Endodermal cell (in vitro differentiated cells): ENCODE results near the gene LSM14B. TPM values are rescaled to one million over a fixed set of nuclear protein-coding genes. Genes with fewer than 3 reads are reported as not detected.

Source experiments
- DNase-seq: peaks from one replicate; pipeline ENCODE4 v3.0.0-alpha.2; 2017
- H3K27ac ChIP-seq: 2 replicates; pipeline ENCODE4 v1.5.1; 2013; ENCODE audit warnings: mild to moderate bottlenecking, low read depth, low read length, moderate library complexity
- H3K27me3 ChIP-seq: 2 replicates; pipeline ENCODE4 v1.6.1; 2013; ENCODE audit warnings: mild to moderate bottlenecking, low read length, moderate library complexity; ENCODE audit not compliant: insufficient read depth, control insufficient read depth, poor library complexity, severe bottlenecking
- H3K36me3 ChIP-seq: 2 replicates; pipeline ENCODE4 v1.7.0; 2013; ENCODE audit warnings: mild to moderate bottlenecking, low read length, moderate library complexity; ENCODE audit not compliant: control insufficient read depth, insufficient read depth
- H3K4me1 ChIP-seq: one replicate; pipeline ENCODE4 v1.7.0; 2013; ENCODE audit warnings: low read length; ENCODE audit not compliant: control insufficient read depth, insufficient read depth
- H3K4me3 ChIP-seq: 2 replicates; pipeline ENCODE4 v1.5.1; 2013; ENCODE audit warnings: mild to moderate bottlenecking, low read length, moderate library complexity
- H3K9ac ChIP-seq: 2 replicates; pipeline ENCODE4 v1.6.1; 2013; ENCODE audit warnings: mild to moderate bottlenecking, low read length, moderate library complexity; ENCODE audit not compliant: poor library complexity, severe bottlenecking; ENCODE audit errors: extremely low read depth
- H3K9me3 ChIP-seq: 2 replicates; pipeline ENCODE4 v1.6.1; 2013; ENCODE audit warnings: mild to moderate bottlenecking, low read length, moderate library complexity; ENCODE audit not compliant: control insufficient read depth
- H3K27ac Mint-ChIP-seq: 2 replicates; pipeline ENCODE4 v1.8.0; 2020; ENCODE audit warnings: mixed read lengths
- H3K27me3 Mint-ChIP-seq: 2 replicates; pipeline ENCODE4 v1.8.0; 2021; ENCODE audit warnings: mild to moderate bottlenecking, mixed read lengths; ENCODE audit not compliant: insufficient read depth
- H3K36me3 Mint-ChIP-seq: 2 replicates; pipeline ENCODE4 v1.8.0; 2020; ENCODE audit warnings: low read depth, mixed read lengths
- H3K4me1 Mint-ChIP-seq: 2 replicates; pipeline ENCODE4 v1.8.0; 2020; ENCODE audit warnings: mixed read lengths
- H3K4me3 Mint-ChIP-seq: 2 replicates; pipeline ENCODE4 v1.8.0; 2020; ENCODE audit warnings: mild to moderate bottlenecking, moderate library complexity, mixed read lengths
- H3K9me3 Mint-ChIP-seq: 2 replicates; pipeline ENCODE4 v1.8.0; 2020; ENCODE audit warnings: mild to moderate bottlenecking, mixed read lengths
- CTCF ChIP-seq: fragments of 200-600 bp; sonication (generic); conservative IDR thresholded peaks from 2 replicates; pipeline ENCODE4 v1.5.0; 2021; ENCODE audit warnings: antibody characterized with exemption, mild to moderate bottlenecking
- WGBS, 2 experiments: methylation state at CpG; one replicate each; pipeline versions ENCODE4 v1.1.5 to v1.1.7; 2013; ENCODE audit warnings: missing lambda C conversion rate in 2 of 2, mixed read lengths in 1 of 2; ENCODE audit not compliant: insufficient coverage in 1 of 2, insufficient read length in 1 of 2; 5-methylcytosine and 5-hydroxymethylcytosine counted together
- total RNA-seq, 2 donors: library from RNA; stranded (reverse); fragmentation: NEBNext Ultra II Directional in 1 of 2; extraction: Animal tissue kit (Norgen Biotek cat#: 25700) in 1 of 2; gene quantifications; 2 replicates in 1 of 2; 3 replicates in 1 of 2; pipeline ENCODE4 v1.2.1, GENCODE V29; 2021

Gene LSM14B
- total RNA-seq, 2 donors from 2014 or later = 89.1 to 91.1 TPM

GRCh38 chr20:62168061-62168460 lies 45.8 kb downstream of the LSM14B start:
- no peak for DNase-seq
- peaks cover 48% of the 10 kb centered on the region for H3K36me3 Mint-ChIP-seq
- Histone ChIP-seq H3K36me3 (peaks cover 23% of the 10 kb centered on the region), H3K27me3 (no peaks in the 10 kb centered on the region), H3K9me3 (no peaks in the 10 kb centered on the region), H3K4me1 (no peaks in the 10 kb centered on the region), H3K9ac (no peak overlapping the region), H3K4me3 (no peak overlapping the region), H3K27ac (no peak overlapping the region)
- WGBS, 2 experiments = 92 to 94% methylated on average over 3 to 4 of the region's 4 CpGs
- no peaks in the 10 kb centered on the region for H3K4me1 Mint-ChIP-seq
- H3K27ac Mint-ChIP-seq = no peak overlapping the region
- H3K27me3 Mint-ChIP-seq = no peaks in the 10 kb centered on the region
- H3K4me3 Mint-ChIP-seq = no peak overlapping the region
- H3K9me3 Mint-ChIP-seq = no peaks in the 10 kb centered on the region
- TF ChIP-seq CTCF = no peak

- DNase-seq = no peak
- H3K27ac Mint-ChIP-seq = no peak overlapping the region
- TF ChIP-seq CTCF = no peak
- H3K36me3 Mint-ChIP-seq = peaks cover 44% of the 10 kb centered on the region
- Histone ChIP-seq H3K4me1 (no peaks in the 10 kb centered on the region), H3K9ac (no peak overlapping the region), H3K9me3 (no peaks in the 10 kb centered on the region), H3K27ac (no peak overlapping the region), H3K36me3 (peaks cover 23% of the 10 kb centered on the region), H3K27me3 (no peaks in the 10 kb centered on the region), H3K4me3 (no peak overlapping the region)
- no peaks in the 10 kb centered on the region for H3K4me1 Mint-ChIP-seq
- whole genome bisulfite sequencing, 2 experiments = 95 to 97% methylated on average over 17 to 23 of the region's 23 CpGs
- no peaks in the 10 kb centered on the region for H3K9me3 Mint-ChIP-seq
- no peak overlapping the region for H3K4me3 Mint-ChIP-seq
- no peaks in the 10 kb centered on the region for H3K27me3 Mint-ChIP-seq
Observed at GRCh38 chr20:62168890-62169435, 46.7 kb downstream of the LSM14B start.

- H3K4me1 Mint-ChIP-seq = no peaks in the 10 kb centered on the region
- H3K4me3 Mint-ChIP-seq = no peak overlapping the region
- DNase-seq = no peak
- no peak overlapping the region for H3K27ac ChIP-seq
- H3K9me3 ChIP-seq = no peaks in the 10 kb centered on the region
- no peaks in the 10 kb centered on the region for H3K27me3 Mint-ChIP-seq
- no peak for TF ChIP-seq CTCF
- H3K27ac Mint-ChIP-seq = no peak overlapping the region
- WGBS, 2 experiments = 95 to 100% methylated on average over 8 of the region's 9 CpGs
- no peak overlapping the region for H3K4me3 ChIP-seq
- no peak overlapping the region for H3K9ac ChIP-seq
- peaks cover 26% of the 10 kb centered on the region for H3K36me3 ChIP-seq
- H3K4me1 ChIP-seq = no peaks in the 10 kb centered on the region
- H3K9me3 Mint-ChIP-seq = no peaks in the 10 kb centered on the region
- H3K27me3 ChIP-seq = no peaks in the 10 kb centered on the region
- H3K36me3 Mint-ChIP-seq = peaks cover 47% of the 10 kb centered on the region
Observed at GRCh38 chr20:62170536-62170935, 48.3 kb downstream of the LSM14B start.
